ENCODE results near the gene CYFIP1.

DNA sequence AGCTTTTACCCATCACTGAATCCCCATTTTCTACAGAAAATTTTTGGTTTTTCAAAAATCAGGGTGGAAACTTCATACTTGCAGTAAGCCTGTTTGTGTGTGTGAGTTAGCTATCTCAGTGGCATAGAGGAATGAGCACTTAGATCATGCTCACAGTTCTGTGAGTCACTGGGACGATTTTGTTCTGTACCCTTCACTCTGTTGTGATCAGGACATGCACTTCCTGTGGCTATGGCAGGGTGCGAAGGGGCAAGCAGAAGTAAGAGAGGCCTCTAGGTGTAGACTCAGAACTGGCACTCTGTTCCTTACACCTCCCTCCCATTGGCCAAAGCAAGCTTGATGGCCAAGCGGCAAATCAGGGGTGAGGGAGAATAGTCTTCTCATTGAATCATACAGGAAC lies 130.1 kb downstream of the CYFIP1 start:
- no peak for TF ChIP-seq POLR2AphosphoS5 (IDR thresholded peaks at IDR 0.05)
- TF ChIP-seq, protein P1, sequence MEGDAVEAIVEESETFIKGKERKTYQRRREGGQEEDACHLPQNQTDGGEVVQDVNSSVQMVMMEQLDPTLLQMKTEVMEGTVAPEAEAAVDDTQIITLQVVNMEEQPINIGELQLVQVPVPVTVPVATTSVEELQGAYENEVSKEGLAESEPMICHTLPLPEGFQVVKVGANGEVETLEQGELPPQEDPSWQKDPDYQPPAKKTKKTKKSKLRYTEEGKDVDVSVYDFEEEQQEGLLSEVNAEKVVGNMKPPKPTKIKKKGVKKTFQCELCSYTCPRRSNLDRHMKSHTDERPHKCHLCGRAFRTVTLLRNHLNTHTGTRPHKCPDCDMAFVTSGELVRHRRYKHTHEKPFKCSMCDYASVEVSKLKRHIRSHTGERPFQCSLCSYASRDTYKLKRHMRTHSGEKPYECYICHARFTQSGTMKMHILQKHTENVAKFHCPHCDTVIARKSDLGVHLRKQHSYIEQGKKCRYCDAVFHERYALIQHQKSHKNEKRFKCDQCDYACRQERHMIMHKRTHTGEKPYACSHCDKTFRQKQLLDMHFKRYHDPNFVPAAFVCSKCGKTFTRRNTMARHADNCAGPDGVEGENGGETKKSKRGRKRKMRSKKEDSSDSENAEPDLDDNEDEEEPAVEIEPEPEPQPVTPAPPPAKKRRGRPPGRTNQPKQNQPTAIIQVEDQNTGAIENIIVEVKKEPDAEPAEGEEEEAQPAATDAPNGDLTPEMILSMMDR (IDR thresholded peaks at IDR 0.05): no peak
- no peak for TF ChIP-seq POLR2A (IDR thresholded peaks at IDR 0.05; ENCODE audit: low read depth)
